SIG-M5 (cell line): Measurements from ENCODE around the gene KCNMA1.
"Not testable (repeated sequence)": the region's sequence is repeated elsewhere in the genome, so short reads cannot be mapped to it uniquely, and the experiment has no call there.

Experiments used
- DNase-seq: peaks from one replicate; lab custom pipeline; 2025; lab: John Stamatoyannopoulos, UW

Gene KCNMA1

DNA sequence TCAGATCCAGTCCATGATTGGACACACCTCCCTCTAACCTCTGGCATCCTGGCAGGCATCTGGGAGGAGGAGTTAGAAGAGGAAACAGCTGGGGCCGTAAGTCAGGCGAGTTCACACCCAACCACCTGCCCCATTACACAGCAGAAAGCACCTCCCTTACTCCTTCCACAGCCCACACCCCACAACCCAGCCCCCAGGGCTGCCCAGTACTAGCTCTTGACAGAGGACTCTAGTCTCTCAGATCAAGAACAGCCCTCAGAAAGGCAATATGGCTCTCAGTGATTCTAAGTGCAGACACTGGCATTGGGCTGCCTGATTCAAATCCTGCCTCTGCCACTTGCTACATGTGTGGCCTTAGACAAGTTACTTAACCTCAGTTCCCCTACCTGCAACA is 34.1 kb downstream of the KCNMA1 start:
- no peak for DNase-seq

GRCh38 chr10:77602913-77603533 is 34.6 kb downstream of the KCNMA1 start:
- no peak for DNase-seq

GRCh38 chr10:77602231-77602912 is 35.2 kb downstream of the KCNMA1 start:
- no peak for DNase-seq

GRCh38 chr10:77601488-77601887 is 36.1 kb downstream of the KCNMA1 start:
- DNase-seq, result no peak

GRCh38 chr10:77600640-77601039 is 37.0 kb downstream of the KCNMA1 start:
- DNase-seq, result no peak

- DNase-seq, result no peak
Observed at GRCh38 chr10:77599651-77600050, 38.0 kb downstream of the KCNMA1 start.

GRCh38 chr10:77598606-77599005 is 39.0 kb downstream of the KCNMA1 start:
- DNase-seq, result no peak

DNA sequence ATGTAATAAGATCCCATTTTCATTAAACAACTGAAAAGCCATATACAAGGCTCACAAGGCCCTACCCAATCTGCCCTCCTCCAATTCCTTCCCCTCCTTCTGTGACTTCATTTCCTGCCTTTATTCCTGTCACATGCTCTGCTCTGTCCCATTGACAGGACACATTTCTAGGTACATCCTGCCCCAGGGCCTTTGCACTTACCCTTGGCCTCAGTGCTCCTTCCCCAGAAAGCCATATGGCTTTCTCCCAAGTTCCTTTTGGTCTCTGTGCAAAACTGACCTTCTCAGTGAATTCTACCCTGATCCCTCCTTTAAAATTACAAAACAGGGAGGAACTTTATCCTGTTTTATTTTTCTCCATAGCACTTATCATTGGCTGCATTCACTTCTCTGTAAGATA is 40.0 kb downstream of the KCNMA1 start:
- no peak for DNase-seq

DNA sequence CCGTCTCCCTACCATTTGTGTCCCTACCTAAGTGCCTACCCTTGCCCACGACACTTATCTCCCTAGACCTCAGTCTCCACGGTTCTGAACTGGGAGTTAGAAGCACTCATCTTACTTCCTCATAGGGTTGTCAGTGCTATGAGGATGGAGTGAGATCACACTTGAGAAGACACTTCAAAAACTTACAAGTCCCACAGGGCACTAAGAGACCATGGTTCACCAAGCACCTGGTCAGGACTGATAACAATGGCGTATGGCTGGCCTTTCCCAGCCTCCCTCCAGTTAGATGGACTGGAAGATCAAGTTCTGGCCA is 43.2 kb downstream of the KCNMA1 start:
- no peak for DNase-seq

GRCh38 chr10:77593771-77594470 is 43.7 kb downstream of the KCNMA1 start:
- DNase-seq, result no peak

DNA sequence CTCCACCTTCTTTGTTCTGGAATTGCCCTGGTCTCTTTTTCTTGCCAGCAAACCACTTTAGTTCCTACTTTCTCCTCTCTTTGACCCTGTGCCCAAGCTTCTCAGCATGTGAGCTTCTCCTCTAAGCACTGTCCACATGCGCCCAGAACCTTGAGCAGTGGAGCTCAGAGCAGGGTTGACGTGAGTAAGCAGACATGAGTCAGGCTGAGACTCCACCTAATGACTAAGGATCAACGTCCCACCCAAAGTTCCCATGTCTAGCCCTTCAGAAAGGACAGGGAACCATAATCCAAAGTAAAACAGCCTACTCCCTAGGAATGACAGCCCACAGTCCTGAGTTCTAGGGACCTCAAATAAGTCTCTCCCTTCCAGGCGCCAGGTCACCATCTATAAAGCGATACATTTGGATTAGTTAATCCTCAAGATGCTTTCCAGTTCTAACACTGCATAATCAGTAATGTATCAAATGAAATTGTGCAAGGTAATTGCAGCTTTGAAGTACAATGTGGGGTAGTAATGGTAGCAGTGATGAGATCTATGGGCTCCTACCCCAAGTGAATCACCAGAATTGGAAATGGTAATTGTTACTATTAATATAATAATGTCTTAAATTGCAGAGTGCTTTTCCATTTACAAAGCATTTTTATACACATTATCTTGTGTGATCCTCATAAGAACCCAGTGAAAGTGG is 44.5 kb downstream of the KCNMA1 start:
- no peak for DNase-seq

- DNase-seq, result no peak
Observed at GRCh38 chr10:77592510-77592909, 45.1 kb downstream of the KCNMA1 start.

- DNase-seq, result no peak
Observed at GRCh38 chr10:77591238-77591880, 46.2 kb downstream of the KCNMA1 start.

GRCh38 chr10:77590344-77591237 is 47.0 kb downstream of the KCNMA1 start:
- DNase-seq, result no peak

DNA sequence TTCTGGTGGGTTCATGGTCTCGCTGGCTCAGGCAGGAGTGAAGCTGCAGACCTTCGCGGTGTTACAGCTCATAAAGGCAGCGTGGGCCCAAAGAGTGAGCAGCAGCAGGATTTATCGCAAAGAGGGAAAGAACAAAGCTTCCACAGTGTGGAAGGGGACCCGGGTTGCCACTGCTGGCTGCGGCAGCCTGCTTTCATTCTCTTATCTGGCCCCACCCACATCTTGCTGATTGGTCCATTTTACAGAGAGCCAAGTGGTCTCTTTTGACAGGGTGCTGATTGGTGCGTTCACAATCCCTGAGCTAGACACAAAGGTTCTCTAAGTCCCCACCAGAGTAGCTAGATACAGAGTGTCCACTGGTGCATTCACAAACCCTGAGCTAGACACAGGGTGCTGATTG is 47.9 kb downstream of the KCNMA1 start:
- not testable (repeated sequence) for DNase-seq

GRCh38 chr10:77588886-77589285 is 48.7 kb downstream of the KCNMA1 start:
- no peak for DNase-seq

GRCh38 chr10:77587416-77587790 is 50.2 kb downstream of the KCNMA1 start:
- no peak for DNase-seq

GRCh38 chr10:77586719-77587415 is 50.7 kb downstream of the KCNMA1 start:
- no peak for DNase-seq

GRCh38 chr10:77584938-77585337 is 52.7 kb downstream of the KCNMA1 start:
- no peak for DNase-seq

DNA sequence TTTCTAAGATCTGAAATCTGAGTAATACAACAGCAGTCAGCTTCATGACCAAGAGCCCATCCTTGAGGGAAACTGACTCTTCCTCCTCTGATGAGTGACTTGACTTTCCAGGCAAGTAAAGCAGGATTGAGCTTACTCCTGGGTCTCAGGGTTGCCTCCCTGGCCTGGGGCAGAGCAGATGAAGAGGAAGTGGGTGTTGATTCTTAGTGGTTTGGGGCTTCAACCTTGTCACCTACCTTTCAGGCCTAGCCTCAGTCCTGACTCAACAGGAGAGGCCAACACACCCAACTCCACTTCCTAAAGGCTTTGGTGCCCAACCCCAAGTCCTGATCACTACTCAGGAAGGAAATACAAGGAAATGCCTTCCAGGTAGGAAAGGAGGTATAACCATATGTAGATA is 54.1 kb downstream of the KCNMA1 start:
- no peak for DNase-seq

DNA sequence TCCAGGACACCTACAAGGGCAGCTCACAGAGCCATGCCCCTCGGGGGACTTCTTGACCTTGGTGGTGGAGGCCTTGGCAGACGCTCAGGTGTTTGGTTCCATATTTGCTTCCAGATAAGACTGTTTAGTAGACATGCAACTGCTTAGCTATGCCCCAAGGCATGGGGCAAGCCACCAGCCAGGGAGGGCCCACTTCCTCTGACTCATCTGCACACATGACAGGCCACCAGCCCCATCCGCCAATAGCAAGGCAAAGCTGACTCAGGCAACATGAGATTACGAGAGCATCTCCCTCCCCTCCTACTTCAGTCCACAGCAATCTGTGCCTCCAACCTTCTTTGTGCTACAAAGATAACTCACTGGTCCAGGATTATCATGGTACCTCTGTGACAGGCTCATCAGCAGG is 54.9 kb downstream of the KCNMA1 start:
- no peak for DNase-seq
